Mucosa of rectum (tissue), 2 donors: ENCODE data around the gene CPNE5.
"Not testable (repeated sequence)": the region's sequence is repeated elsewhere in the genome, so short reads cannot be mapped to it uniquely, and the experiment has no call there.

ENCODE experiments used
- H3K27ac ChIP-seq, 2 donors: one replicate each; pipeline ENCODE4 v1.7.0; 2013; ENCODE audit warnings: inconsistent platforms in 2 of 2, low read depth in 2 of 2, low read length in 2 of 2
- H3K27me3 ChIP-seq, 2 donors: one replicate each; pipeline ENCODE4 v1.7.0; 2013; ENCODE audit warnings: low read length in 2 of 2; ENCODE audit not compliant: control insufficient read depth in 2 of 2, insufficient read depth in 2 of 2
- H3K36me3 ChIP-seq, 2 donors: one replicate each; pipeline ENCODE4 v1.7.0; 2013; ENCODE audit warnings: low read length in 2 of 2; ENCODE audit not compliant: control insufficient read depth in 2 of 2, insufficient read depth in 2 of 2
- H3K4me1 ChIP-seq, 2 donors: one replicate each; pipeline ENCODE4 v1.7.0; 2013; ENCODE audit warnings: low read length in 2 of 2, mild to moderate bottlenecking in 1 of 2; ENCODE audit not compliant: control insufficient read depth in 2 of 2, insufficient read depth in 2 of 2
- H3K4me3 ChIP-seq, 2 donors: one replicate each; pipeline ENCODE4 v1.7.0; 2013; ENCODE audit warnings: low read length in 2 of 2
- H3K9ac ChIP-seq, 2 donors: one replicate each; pipeline ENCODE4 v1.7.0; 2013; ENCODE audit warnings: low read length in 2 of 2, low read depth in 1 of 2, mild to moderate bottlenecking in 1 of 2
- H3K9me3 ChIP-seq, 2 donors: one replicate each; pipeline ENCODE4 v1.7.0; 2013; ENCODE audit warnings: low read length in 2 of 2; ENCODE audit not compliant: control insufficient read depth in 2 of 2
- donor health status: healthy.
- donor health status: Normal muscosa, but diverticular disease.

The CPNE5 gene

DNA sequence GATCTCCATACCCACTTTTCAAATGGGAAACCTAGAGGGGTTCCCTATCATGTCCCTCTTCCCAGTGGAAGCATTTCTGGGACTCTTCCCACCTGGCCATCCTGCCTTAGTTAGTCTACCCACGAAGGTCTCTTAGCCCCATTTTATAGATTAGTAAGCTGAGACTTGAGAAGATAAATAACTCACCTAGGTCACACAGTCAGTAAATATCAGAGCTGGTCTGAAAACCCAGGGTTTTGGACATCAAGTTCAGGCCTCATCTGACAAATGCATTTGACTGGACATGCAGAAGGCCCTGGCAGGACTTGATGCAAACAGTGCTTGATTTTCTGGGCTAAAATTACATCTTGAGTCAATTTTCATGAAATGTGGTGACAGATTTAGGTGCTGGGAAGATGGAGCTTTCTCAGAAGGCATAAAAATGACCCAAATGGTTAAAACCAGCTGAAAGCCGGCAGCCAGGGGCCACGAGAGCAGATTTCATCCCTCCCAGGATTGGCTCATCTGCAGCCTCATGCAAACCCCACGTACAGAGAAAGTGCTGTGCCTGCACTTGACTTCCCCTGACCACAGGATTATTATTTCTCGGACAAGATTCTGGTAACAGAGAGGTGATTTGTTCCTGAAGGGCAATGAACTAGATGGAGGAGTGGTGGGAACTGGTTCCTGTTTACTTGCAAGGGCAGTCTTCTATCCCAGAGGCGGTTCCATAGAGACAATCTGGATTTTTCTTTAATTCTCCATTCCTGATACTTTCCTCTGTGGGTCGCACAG is 23.1 kb downstream of the CPNE5 start:
- no peak overlapping the region for H3K9ac ChIP-seq
- H3K4me1 ChIP-seq: no peaks in the 10 kb centered on the region
- no peaks in the 10 kb centered on the region for H3K27me3 ChIP-seq
- H3K36me3 ChIP-seq: no peaks in the 10 kb centered on the region
- H3K27ac ChIP-seq: no peak overlapping the region
- no peak overlapping the region for H3K4me3 ChIP-seq
- H3K9me3 ChIP-seq: no peaks in the 10 kb centered on the region

DNA sequence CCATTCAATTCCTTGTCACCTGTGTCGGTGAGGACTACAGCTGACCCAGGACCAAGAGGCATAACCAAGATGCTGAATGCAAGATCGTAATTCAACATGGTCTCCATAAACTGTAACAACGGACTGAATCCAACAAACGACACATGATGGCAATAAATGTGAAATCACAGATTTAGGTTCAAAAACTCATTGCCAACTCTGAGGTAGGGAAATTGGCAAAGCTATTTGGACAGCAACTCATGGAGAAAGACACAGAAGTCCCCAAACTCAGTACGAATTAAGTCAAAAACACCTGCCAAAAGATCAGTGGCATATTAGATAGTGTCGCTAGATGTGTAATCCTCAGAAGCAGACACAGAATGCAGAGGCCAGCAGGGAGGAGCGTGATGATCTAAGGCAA is 25.0 kb downstream of the CPNE5 start:
- Histone ChIP-seq H3K9ac (no peak overlapping the region), H3K27ac (no peak overlapping the region), H3K4me3 (no peak overlapping the region), H3K36me3 (no peaks in the 10 kb centered on the region), H3K4me1 (no peaks in the 10 kb centered on the region), H3K9me3 (no peaks in the 10 kb centered on the region), H3K27me3 (no peaks in the 10 kb centered on the region)

DNA sequence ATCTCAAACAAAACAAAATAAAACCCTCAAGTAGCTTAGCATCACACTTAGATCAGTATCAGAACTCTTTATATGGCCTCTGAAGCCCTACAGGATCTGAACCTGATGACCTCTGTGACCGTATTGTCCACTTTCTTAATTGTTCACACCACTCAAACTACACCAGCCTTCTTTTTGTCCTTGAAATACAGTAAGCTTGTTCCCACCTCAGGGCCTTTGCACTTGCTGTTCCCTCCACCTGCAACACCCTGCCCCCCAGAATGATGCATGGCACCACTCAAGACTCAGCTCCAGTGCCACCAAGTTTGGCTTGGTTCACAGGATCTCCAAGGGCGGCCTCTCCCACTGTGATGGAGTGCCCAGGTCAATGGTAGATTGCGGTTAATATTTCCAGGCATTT is 25.7 kb downstream of the CPNE5 start:
- Histone ChIP-seq H3K4me3 (no peak overlapping the region), H3K9me3 (no peaks in the 10 kb centered on the region), H3K36me3 (no peaks in the 10 kb centered on the region), H3K9ac (no peak overlapping the region), H3K27me3 (no peaks in the 10 kb centered on the region), H3K27ac (no peak overlapping the region), H3K4me1 (no peaks in the 10 kb centered on the region)

DNA sequence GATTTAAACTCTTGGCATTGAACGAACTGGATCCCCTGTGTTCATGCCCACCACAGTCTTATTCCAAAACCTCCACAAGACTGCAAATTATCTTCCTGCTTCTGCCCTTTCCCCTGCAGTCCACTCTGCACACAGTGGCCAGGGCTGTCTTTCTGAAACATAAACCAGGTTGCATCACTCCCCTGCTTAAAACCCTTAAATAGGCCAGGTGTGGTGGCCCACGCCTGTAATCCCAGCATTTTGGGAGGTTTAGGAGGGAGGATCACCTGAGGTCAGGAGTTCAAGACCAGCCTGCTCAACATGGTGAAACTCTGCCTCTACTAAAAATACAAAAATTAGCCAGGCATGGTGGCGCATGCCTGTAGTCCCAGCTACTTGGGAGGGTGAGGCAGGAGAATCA is 26.2 kb downstream of the CPNE5 start:
- H3K4me3 ChIP-seq, H3K4me1 ChIP-seq, H3K9ac ChIP-seq, H3K9me3 ChIP-seq, H3K27ac ChIP-seq, H3K36me3 ChIP-seq, H3K27me3 ChIP-seq: not testable (repeated sequence)

DNA sequence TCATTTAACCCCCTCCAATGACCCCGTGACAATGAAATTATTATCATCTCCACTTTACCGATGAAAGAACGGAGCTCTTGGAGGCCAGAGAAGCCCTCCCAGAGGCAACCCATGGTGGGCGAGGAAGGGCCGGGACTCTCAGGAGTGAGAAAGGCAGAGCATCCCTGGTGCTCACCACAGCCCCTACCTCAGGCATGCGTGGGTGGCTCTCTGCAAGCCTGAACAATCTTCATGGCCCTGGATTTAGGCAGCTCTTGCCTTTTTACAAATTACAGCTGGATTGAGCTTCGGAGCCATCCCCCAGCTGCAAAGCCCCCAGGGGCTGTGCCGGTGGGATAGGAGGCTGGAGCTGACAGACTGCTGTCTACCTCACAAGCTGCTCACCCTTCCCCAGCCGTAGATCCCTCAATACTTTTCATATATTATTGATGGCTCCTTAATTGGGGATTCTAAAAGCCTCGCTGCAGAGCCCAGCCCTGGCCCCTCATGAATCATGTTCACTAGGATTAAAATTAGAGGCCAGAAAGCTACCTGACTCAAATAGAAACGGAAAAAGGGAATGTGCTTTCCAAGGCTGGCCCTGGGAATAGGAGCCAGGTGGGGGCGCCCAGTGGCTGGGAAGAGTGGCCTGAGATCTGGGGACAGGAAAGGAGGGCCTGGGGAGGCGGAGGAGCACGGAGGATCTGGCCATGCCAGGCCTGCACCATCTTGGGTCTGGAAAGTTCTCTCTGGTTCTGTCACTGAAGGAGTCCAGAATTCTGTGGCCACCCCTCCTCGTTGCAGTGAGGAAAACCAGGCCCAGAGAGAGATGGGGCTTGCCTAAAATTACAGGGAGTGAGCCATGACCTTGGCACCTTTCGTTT is 29.1 kb downstream of the CPNE5 start:
- H3K9me3 ChIP-seq: no peaks in the 10 kb centered on the region
- no peaks in the 10 kb centered on the region for H3K36me3 ChIP-seq
- H3K27ac ChIP-seq: no peak overlapping the region
- H3K9ac ChIP-seq: no peak overlapping the region
- peaks cover 1 to 2% of the 10 kb centered on the region in 2 donors for H3K27me3 ChIP-seq
- no peak overlapping the region for H3K4me3 ChIP-seq
- no peaks in the 10 kb centered on the region for H3K4me1 ChIP-seq

DNA sequence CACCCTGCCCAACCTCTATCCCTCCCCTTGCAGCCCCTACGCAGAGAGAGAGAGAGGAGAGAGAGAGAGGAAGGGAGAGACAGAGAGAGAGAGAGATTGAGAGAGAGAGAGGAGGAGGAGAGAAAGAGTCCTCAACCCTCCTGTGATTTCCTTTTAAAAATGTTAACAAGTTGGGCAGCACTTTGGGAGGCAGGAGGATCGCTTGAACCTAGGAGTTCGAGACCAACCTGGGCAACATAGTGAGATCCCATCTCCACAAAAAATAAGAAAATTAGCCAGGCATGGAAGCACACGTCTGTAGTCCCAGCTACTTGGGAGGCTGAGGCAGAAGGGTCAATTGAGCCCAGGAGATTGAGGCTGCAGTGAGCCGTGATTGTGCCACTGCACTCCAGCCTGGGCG is 30.1 kb downstream of the CPNE5 start:
- Histone ChIP-seq H3K9ac (no peak overlapping the region), H3K36me3 (no peaks in the 10 kb centered on the region), H3K27ac (no peak overlapping the region), H3K4me1 (no peaks in the 10 kb centered on the region), H3K27me3 (peaks cover 2 to 4% of the 10 kb centered on the region in 2 donors), H3K9me3 (no peaks in the 10 kb centered on the region), H3K4me3 (no peak overlapping the region)

DNA sequence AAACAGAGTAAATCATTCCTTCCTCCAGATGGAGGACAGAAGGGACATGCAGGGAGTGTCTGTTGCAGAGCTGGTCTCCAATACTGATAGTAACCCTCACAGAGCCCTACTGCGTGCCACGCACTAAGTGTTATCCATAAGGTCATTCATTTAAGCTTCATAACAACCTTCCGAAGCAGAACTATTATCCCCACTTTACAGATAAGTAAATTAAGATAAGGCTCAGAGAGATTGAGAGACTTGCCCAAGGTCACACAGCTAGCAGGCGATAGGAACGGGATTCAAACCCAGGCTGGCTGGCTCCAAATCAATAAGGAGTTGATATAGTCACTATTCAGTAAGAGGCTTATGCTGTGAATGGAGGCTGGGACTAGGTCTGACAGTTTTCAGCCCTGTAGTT is 30.6 kb downstream of the CPNE5 start:
- Histone ChIP-seq H3K9ac (no peak overlapping the region), H3K27me3 (peaks cover 2 to 4% of the 10 kb centered on the region in 2 donors), H3K9me3 (no peaks in the 10 kb centered on the region), H3K27ac (no peak overlapping the region), H3K4me1 (no peaks in the 10 kb centered on the region), H3K4me3 (no peak overlapping the region), H3K36me3 (no peaks in the 10 kb centered on the region)

DNA sequence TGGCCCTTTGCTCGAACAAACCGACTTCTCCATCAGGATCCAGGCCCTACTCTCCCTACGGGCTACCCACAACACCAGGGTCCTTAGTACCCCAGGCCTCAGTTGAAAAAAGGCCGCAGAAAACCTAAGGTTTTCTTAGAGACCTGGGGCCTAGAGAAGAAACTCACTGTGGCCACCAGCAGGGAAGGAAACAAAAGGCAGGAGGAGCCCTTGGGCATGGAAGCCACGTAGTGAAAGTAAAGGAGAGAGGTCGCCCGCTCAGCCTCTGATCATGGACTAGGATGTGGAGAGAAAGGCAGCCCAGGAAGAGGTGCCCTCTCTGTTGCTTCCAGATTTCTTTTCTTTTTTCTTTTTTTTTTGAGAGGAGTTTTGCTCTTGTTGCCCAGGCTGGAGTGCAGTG is 31.5 kb downstream of the CPNE5 start:
- Histone ChIP-seq H3K9me3 (no peaks in the 10 kb centered on the region), H3K4me3 (no peak overlapping the region), H3K36me3 (no peaks in the 10 kb centered on the region), H3K27ac (no peak overlapping the region), H3K9ac (no peak overlapping the region), H3K27me3 (peaks cover 2 to 4% of the 10 kb centered on the region in 2 donors), H3K4me1 (no peaks in the 10 kb centered on the region)

DNA sequence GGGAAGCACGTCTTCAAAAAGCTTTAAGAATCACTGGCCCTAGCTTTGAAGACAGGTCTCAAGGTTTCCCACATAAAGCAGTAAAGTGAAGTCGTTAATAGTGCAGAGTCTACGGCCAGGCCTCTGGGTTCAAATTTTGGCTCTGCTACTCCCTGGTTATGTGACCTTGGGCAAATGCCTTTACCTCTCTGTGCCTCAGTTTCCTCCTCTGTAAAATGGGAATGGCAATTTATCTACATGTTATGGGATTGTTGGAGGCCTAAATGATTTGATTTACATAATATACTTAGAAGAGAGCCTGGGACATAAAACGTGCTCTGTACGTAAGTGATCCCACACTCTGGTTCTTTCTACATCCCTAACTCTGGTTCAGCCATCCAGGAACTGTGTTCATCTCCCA is 32.1 kb downstream of the CPNE5 start:
- no peak overlapping the region for H3K27ac ChIP-seq
- H3K27me3 ChIP-seq: peaks cover 2 to 4% of the 10 kb centered on the region in 2 donors
- H3K4me1 ChIP-seq: no peaks in the 10 kb centered on the region

DNA sequence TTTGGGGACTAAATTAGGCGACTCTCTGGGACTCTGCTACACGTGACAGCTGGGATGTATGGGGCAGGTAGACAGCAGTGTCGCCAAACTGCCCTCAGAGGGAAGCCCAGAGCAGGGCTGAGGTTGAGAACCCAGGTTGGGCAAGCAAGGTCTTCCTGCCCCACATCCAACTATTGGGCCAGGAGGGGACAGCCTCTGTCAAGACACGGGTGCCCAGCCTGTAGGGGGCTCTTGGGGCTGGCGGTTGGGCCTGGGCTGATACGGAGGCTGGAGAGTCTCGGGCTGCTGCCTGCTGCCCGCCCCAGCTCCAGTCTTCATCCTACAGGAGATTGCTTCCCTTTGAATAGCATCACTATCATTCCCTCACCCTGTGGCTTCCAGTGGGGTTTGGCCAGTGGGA is 33.3 kb downstream of the CPNE5 start:
- Histone ChIP-seq H3K27me3 (peaks cover 2 to 4% of the 10 kb centered on the region in 2 donors), H3K36me3 (no peaks in the 10 kb centered on the region), H3K9ac (no peak overlapping the region), H3K4me3 (no peak overlapping the region), H3K27ac (no peak overlapping the region), H3K4me1 (no peaks in the 10 kb centered on the region), H3K9me3 (no peaks in the 10 kb centered on the region)

More for the DNA sequence above, 32.1 kb downstream of the CPNE5 start:
- Histone ChIP-seq H3K9me3 (no peaks in the 10 kb centered on the region), H3K36me3 (no peaks in the 10 kb centered on the region), H3K4me3 (no peak overlapping the region), H3K9ac (no peak overlapping the region)
